Fibroblast of mammary gland (primary cell): ENCODE data around the gene PINK1.

Source experiments
- DNase-seq: peaks from one replicate; pipeline ENCODE4 v3.0.0-alpha.2; 2010; ENCODE audit warnings: low read depth
- H3K4me3 ChIP-seq: 2 replicates; pipeline ENCODE4 v1.5.1; 2011; ENCODE audit warnings: low read depth, mild to moderate bottlenecking, low read length, moderate library complexity; ENCODE audit not compliant: control insufficient read depth
- CTCF ChIP-seq: conservative IDR thresholded peaks from 2 replicates; pipeline ENCODE4 v1.5.1; 2011; ENCODE audit warnings: low read depth, low read length, inconsistent platforms; ENCODE audit not compliant: control insufficient read depth, insufficient read depth

Gene PINK1

DNA sequence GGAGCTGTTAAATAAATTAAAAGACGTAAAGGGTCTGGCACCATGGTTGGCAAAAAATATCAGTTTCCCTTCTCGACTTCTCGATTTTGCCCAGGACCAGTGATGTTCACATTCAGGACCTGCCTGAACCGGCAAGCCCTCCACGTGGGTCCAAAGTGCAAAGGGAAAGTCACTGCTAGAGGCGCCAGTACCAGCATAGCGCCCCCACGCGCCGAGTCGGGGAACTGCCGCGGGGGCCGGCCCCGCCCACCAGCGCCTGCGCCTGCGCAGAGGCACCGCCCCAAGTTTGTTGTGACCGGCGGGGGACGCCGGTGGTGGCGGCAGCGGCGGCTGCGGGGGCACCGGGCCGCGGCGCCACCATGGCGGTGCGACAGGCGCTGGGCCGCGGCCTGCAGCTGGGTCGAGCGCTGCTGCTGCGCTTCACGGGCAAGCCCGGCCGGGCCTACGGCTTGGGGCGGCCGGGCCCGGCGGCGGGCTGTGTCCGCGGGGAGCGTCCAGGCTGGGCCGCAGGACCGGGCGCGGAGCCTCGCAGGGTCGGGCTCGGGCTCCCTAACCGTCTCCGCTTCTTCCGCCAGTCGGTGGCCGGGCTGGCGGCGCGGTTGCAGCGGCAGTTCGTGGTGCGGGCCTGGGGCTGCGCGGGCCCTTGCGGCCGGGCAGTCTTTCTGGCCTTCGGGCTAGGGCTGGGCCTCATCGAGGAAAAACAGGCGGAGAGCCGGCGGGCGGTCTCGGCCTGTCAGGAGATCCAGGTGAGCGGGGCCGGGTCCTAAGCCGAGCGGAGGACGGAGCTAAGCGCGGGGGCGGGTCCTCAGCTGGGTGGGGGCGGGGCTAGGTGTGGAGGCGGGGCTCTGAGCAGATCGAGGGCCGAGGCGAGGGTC is at the start of gene PINK1:
Gene PINK1, plus strand, starts transcription at position 269 of the 875 bp plus-strand sequence. Its CDS starts 91 bp downstream, at position 360.
- TF ChIP-seq CTCF: peak; percentile 66
- peak; percentile 63 for DNase-seq
- H3K4me3 ChIP-seq: peak within 1 kb of the TSS; percentile 73

DNA sequence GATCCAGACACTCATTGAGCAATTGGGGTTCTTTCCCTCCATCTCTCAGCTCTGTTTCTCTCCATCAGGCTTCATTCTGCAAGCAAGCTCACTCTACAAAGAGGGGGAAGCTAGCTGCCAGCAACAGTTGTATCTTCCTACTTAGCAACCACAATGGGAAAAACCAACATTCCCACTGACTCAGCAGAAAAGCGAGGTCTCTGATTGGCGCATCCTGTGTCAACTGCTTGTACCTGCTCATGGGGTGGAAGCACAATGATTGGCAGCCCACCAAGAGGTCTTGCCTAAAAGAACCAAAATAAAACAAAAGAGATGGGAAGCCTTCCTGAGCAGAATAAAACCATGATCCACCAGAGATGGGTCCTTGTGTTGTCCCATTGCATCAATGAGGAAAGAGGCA is 48.4 kb upstream of the PINK1 start:
- TF ChIP-seq CTCF: no peak
- DNase-seq: peak; percentile 37

DNA sequence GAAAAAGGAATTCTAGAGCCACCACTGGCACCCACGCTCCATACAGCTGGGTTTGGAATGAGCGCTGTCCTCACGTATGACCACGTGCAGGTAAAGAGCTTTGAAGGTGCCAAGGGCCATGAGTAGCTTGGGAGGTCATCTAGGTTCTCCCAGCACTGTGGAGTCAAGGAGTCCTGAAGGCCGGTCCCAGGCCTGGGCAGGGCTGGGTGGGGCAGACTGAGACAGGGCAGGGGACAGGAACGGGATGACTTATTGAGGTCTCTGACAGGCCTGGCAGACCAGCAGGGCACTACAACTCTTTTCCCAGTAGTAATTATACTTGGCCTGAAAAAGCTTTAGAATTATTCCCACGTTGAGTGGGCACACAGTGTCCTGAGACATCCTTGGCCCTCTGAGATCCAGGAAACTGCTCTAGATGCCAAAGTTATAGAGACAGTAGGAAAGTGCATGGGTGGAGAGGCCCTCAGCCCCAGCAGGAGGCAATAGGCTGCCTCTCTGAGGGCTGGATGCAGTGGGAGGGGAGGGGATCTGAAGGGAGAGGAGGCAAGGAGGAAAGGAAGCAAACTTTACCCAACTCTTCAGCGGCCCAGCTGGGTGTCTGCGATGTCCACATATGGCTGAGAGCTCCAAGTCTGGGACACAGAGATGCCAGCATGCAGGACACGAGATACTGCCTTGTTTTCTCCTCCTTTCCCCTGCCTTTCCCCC is 46.2 kb upstream of the PINK1 start:
- DNase-seq: peak; percentile 33
- peak; percentile 23 for TF ChIP-seq CTCF
- H3K4me3 ChIP-seq: no peak overlapping the region

More for the DNA sequence above, 48.4 kb upstream of the PINK1 start:
- H3K4me3 ChIP-seq: no peak overlapping the region

- H3K4me3 ChIP-seq: no peak overlapping the region
- peak; percentile 87 for DNase-seq
- no peak for TF ChIP-seq CTCF
These were observed 45.6 kb upstream of the PINK1 start for GRCh38 chr1:20587661-20588053.

DNA sequence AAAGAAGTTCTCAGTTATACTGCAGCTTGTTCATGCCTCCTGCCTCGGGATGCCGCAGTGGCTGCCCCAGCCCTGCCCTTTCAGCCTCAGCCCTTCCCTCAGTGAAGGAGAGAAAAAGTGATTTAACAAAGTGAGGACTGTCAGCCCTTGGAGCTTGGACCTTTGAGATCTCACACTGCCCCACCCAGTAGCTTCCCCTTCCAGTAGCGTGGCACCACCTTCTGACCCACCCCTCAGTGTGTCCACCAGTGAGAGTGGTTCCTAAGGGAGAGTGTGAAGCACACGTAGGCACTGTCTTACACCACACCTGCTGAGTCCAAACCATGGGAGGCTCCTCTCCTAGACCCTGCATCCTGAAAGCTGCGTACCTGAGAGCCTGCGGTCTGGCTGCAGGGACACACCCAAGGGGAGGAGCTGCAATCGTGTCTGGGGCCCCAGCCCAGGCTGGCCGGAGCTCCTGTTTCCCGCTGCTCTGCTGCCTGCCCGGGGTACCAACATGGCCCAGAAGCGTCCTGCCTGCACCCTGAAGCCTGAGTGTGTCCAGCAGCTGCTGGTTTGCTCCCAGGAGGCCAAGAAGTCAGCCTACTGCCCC is 44.5 kb upstream of the PINK1 start, which contains the start of gene CDA:
Gene CDA, plus strand, starts transcription at position 464 of the 592 bp plus-strand sequence. Its CDS starts 33 bp downstream, at position 497.
- DNase-seq: no peak
- TF ChIP-seq CTCF: no peak
- H3K4me3 ChIP-seq: peak within 1 kb of the TSS; percentile 35
